A204.1 (cell line): ENCODE results near the gene NRIP1.
"Not testable (repeated sequence)": the region's sequence is repeated elsewhere in the genome, so short reads cannot be mapped to it uniquely, and the experiment has no call there.

Source experiments
- FAIRE-seq: peaks from 2 replicates; lab custom pipeline; 2012; peaks lifted over from hg19 to GRCh38; lab: Jason Lieb, UNC

NRIP1 gene

GRCh38 chr21:15037095-15037899 lies 27.5 kb downstream of the NRIP1 start:
- FAIRE-seq: no peak

- FAIRE-seq: no peak
These were observed 28.6 kb downstream of the NRIP1 start for GRCh38 chr21:15036189-15036588.

- no peak for FAIRE-seq
These were observed 30.5 kb downstream of the NRIP1 start for GRCh38 chr21:15034126-15034853.

DNA sequence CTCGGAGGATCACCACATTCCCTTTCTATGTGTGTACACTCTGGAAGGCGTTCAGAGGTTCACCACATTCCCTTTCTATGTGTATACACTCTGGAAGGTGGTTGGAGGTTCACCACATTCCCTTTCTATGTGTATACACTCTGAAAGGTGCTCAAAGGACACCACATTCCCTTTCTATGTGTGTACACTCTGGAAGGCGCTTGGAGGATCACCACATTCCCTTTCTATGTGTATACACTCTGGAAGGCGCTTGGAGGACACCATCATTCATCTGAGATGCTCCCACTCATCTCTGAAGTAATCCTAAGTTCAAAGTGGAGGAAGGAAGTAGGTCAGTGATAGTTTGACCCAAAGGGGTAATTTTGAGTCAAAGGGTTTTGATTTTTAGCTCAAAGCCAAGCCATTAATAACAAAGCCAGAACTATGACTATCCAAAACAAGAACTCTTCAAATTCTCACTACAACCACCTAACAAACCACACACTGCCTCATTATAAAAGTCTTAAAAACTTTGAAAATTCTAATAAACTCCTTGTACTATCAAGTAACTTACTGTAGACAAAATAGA lies 32.9 kb downstream of the NRIP1 start:
- FAIRE-seq: no peak

DNA sequence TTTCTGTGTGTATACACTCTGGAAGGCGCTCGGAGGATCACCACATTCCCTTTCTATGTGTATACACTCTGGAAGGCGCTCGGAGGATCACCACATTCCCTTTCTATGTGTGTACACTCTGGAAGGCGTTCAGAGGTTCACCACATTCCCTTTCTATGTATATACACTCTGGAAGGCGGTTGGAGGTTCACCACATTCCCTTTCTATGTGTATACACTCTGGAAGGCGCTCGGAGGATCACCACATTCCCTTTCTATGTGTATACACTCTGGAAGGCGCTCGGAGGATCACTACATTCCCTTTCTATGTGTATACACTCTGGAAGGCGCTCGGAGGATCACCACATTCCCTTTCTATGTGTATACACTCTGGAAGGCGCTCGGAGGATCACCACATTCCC lies 33.4 kb downstream of the NRIP1 start:
- not testable (repeated sequence) for FAIRE-seq

DNA sequence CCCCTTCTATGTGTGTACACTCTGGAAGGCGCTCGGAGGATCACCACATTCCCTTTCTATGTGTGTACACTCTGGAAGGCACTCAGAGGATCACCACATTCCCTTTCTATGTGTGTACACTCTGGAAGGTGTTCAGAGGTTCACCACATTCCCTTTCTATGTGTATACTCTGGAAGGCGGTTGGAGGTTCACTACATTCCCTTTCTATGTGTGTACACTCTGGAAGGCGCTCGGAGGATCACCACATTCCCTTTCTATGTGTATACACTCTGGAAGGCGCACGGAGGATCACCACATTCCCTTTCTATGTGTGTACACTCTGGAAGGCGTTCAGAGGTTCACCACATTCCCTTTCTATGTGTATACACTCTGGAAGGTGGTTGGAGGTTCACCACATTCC lies 33.9 kb downstream of the NRIP1 start:
- FAIRE-seq: not testable (repeated sequence)

DNA sequence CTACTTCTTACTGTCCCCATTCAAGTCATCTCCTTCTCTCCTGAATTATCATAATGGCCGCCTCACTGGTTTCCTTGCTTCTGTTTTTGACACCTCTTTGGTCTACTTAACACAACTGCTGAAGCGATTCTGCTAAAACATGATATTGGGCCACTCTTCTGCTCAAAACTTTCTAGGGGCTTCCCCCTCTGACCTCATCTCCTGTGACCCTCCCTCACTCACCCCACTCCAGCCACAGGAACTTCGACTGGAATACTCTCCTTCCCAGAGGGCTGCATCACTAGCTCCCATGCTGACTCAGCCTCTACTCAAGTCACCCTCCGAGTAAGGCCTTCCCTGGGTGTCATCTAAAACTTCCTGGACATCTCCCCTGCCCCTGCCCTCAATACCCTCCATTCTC lies 35.7 kb downstream of the NRIP1 start:
- FAIRE-seq: no peak

DNA sequence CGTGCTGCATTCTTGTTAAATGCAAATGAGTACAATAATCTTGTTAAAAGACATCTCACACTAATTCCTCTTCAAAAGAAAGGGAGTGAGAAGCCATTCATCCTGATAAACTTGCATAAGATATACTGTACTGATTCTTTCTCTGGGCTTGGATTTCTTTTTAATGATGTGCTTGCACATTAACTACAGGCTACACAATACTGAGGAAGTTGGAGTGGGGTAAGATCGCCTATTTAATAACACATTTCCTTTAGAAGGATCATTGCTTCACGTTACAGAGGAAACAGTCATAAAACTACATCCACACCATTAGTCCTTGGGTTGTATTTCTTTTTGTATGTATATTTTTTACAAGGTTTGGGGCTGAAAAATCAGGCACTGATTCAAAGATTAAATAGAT lies 36.6 kb downstream of the NRIP1 start:
- FAIRE-seq: no peak

DNA sequence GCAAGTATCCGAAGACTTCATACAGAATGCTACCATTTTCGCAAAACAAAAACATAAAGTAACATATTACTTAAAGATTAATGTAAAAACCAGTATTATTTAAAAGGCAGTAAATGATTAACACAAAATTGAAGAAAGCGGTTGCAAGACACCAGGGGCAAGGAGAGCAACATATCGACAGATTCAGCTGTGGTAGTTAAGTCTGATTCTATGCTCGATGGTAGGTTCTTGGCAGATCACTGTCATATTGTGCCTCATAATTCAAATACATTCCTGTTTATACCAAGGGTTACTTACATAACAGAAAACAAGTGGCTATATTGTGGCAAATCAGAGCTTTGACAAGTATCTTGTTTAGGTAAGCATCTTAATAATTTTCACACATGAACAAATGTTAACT lies 37.7 kb downstream of the NRIP1 start:
- no peak for FAIRE-seq

GRCh38 chr21:15026370-15026769 lies 38.4 kb downstream of the NRIP1 start:
- FAIRE-seq: no peak

DNA sequence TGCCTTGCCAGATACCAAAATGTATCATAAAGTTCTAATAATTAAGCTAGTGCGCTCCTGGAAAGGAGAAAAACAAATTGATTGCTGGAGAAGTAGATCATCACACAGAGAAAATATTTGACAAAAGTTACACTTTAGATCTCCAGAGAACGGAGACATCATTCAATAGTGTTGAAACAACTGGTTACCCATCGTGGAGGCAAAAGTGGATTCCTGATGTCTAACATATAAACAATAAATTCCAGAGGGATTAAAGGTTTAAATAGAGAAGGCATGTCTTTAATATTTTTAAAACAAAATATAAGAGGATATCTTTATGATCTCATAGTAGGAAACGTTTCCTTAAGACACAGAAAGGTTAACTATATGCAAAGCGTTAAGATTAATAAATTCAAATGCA lies 41.0 kb downstream of the NRIP1 start:
- FAIRE-seq: no peak

DNA sequence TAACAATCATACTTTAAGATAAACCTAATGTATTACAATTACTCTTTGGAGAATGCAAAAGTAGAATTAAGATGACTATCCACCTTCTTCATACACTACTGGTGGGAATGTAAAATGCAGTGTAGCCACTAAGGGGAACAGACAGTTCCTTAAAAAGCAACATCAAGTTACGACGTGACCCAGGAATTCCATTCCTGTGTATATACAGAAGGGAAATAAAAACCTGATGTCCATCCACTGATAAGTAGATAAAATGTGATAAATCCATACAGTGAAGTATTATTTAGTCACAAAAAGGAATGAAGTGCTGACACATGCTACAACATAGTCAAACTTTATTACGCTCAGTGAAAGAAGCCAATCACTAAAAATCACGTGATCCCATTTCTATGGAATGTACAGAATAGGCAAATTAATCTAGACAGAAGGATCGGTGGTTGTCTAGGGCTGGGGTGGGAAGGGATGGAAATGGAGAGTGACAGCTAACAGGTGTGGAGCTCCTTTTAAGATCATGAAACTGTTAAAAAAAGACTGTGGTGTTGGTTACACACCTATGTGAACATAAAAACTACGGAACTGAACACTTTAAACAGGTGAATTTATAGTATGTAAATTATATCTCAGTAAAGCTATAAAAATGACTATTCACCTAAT lies 42.1 kb downstream of the NRIP1 start:
- no peak for FAIRE-seq

DNA sequence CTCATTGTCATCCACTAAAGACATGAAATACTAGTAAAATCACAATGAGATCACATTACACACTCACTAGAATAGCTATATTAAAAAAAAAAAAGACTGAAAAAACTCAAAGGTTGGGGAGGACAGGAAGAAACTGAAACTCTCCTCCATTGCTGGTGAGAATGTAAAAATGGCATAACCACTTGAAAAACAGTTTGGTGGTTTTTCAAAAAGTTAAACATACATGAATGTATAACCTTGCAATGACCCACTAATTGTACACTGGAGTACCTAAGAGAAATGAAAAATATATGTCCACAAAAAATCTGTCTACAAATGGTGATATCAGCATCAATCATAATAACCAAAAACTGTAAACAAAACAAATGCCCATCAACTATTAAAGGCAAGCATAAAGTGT lies 44.0 kb downstream of the NRIP1 start:
- FAIRE-seq: no peak

- no peak for FAIRE-seq
These were observed 46.4 kb downstream of the NRIP1 start for GRCh38 chr21:15018382-15018781.

GRCh38 chr21:15015622-15016471 lies 49.0 kb downstream of the NRIP1 start:
- FAIRE-seq: peak; percentile 60

DNA sequence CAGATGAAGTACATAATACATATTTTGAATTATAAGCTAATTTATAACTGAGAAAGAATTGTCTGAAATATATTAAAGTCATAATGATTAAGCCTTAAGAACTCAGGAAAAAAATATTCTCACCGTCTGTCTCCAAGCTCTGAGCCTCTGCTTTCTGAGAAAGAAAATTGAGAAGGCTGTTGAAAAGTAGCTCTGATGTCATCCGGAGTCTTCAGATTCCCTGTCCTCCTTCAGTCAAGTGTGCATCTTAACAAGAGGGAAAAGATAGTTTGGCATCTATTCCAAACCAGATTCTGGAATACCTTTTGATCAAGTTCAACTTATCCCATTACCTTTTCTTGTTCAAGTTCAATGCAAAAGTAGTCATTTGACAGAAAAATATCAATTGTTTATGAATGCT lies 50.6 kb downstream of the NRIP1 start:
- no peak for FAIRE-seq

DNA sequence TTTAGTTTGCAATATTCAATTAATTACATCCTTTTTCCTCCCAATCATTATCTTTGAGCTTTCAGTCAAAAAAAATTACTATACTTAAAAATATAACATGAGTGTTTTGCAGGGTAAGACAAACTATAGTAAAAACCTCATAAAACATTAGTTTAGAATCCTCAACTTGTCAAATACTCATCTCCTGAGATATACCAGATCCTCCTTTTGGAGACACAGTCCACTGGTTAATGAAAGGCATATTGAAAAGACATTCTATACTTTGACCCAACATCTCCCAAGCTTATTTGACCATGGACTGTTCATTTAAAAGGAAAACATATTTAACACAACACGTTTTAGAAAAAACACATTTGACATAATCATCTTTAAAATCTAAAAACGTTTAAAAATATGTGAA lies 52.8 kb downstream of the NRIP1 start:
- FAIRE-seq: no peak

GRCh38 chr21:15010645-15011044 lies 54.2 kb downstream of the NRIP1 start:
- FAIRE-seq: no peak

DNA sequence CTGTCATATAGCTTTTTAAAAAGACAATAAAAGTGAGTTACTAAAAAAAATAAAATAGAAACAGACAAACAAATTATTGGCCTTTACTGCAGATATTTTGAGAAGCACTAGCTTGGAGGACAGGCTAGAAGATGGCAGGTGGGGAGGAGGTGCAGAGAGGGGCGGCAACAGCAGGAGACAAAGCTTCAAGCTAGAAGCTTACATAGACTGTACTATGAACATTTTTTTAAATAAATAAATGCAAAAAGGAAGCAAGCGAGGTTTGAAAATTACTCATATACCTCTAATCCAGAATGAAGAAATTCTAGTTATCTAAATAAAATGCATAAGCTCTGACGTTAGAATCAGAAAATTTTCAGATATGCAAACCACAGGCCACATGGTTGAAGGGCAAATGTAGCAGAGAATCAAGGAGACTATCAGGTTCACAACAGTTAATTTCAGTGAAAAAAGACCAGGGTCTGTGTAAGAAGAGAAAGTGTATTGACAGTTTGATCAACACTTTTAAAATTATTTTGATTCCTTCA lies 54.9 kb downstream of the NRIP1 start:
- FAIRE-seq: no peak

GRCh38 chr21:15007716-15008296 lies 57.0 kb downstream of the NRIP1 start:
- FAIRE-seq: no peak

- no peak for FAIRE-seq
These were observed 58.1 kb downstream of the NRIP1 start for GRCh38 chr21:15006594-15007230.
